GM19023 (cell line): Measurements from ENCODE around the gene MRPS15.
A peak's percentile ranks its signal among the peaks of the same experiment; 100 is the strongest.
"Not testable (repeated sequence)": the region's sequence is repeated elsewhere in the genome, so short reads cannot be mapped to it uniquely, and the experiment has no call there.

Experiments
- ATAC-seq: cut with Tn5 transposase; IDR thresholded peaks from one replicate; pipeline ENCODE4 v1.9.1; 2021; ENCODE audit warnings: mild to moderate bottlenecking, moderate library complexity; ENCODE audit not compliant: unreplicated experiment

Gene MRPS15

GRCh38 chr1:36463803-36464604 lies at the start of gene MRPS15:
Gene MRPS15 (minus strand): TSS chr1:36464384. CDS start chr1:36464275, 109 bp downstream.
- ATAC-seq = peak; percentile 93

- no peak for ATAC-seq
Measured at GRCh38 chr1:36512842-36513241, 48.7 kb upstream of the MRPS15 start.

GRCh38 chr1:36511804-36512798 lies 47.9 kb upstream of the MRPS15 start:
- ATAC-seq = no peak

GRCh38 chr1:36511220-36511619 lies 47.0 kb upstream of the MRPS15 start:
- ATAC-seq = not testable (repeated sequence)

- no peak for ATAC-seq
Measured at GRCh38 chr1:36510418-36510817, 46.2 kb upstream of the MRPS15 start.

GRCh38 chr1:36508257-36508656 lies 44.1 kb upstream of the MRPS15 start:
- ATAC-seq = no peak

- ATAC-seq = no peak
Measured at GRCh38 chr1:36506276-36506920, 42.2 kb upstream of the MRPS15 start.

GRCh38 chr1:36503733-36504132 lies 39.5 kb upstream of the MRPS15 start:
- no peak for ATAC-seq

- ATAC-seq = no peak
Measured at GRCh38 chr1:36503159-36503558, 39.0 kb upstream of the MRPS15 start.

- no peak for ATAC-seq
Measured at GRCh38 chr1:36502616-36503015, 38.4 kb upstream of the MRPS15 start.

GRCh38 chr1:36501911-36502310 lies 37.7 kb upstream of the MRPS15 start:
- not testable (repeated sequence) for ATAC-seq

GRCh38 chr1:36497207-36497606 lies 33.0 kb upstream of the MRPS15 start:
- no peak for ATAC-seq

- no peak for ATAC-seq
Measured at GRCh38 chr1:36494971-36495370, 30.8 kb upstream of the MRPS15 start.

- ATAC-seq = no peak
Measured at GRCh38 chr1:36493524-36493923, 29.3 kb upstream of the MRPS15 start.

- ATAC-seq = no peak
Measured at GRCh38 chr1:36492491-36492890, 28.3 kb upstream of the MRPS15 start.

- not testable (repeated sequence) for ATAC-seq
Measured at GRCh38 chr1:36489258-36490051, 25.3 kb upstream of the MRPS15 start.

GRCh38 chr1:36487906-36488305 lies 23.7 kb upstream of the MRPS15 start:
- ATAC-seq = no peak

- ATAC-seq = not testable (repeated sequence)
Measured at GRCh38 chr1:36487336-36487725, 23.1 kb upstream of the MRPS15 start.

- ATAC-seq = no peak
Measured at GRCh38 chr1:36486439-36487335, 22.5 kb upstream of the MRPS15 start.
